GM13977 (cell line): ENCODE measurements around the gene IZUMO1.

ENCODE experiments used
- DNase-seq: peaks from one replicate; pipeline ENCODE4 v3.0.0; 2012; ENCODE audit warnings: low spot score
- in situ Hi-C: fragments of 300-500 bp; cut with MboI; formaldehyde crosslinking; loops from one replicate; pipeline ENCODE4 v1.12.0; 2022; ENCODE audit warnings: low sequenced_read_pairs, low pct_unique_long_range_greater_than_20kb, mixed read lengths, inconsistent platforms; ENCODE audit not compliant: unreplicated experiment
- TF ChIP-seq, protein P1 (sequence below): IDR thresholded peaks from 2 replicates; pipeline ENCODE4 v1.5.1; 2012; ENCODE audit warnings: mild to moderate bottlenecking, control low read depth; ENCODE audit not compliant: insufficient read depth; ENCODE audit errors: extremely low read depth, missing control alignments

Gene IZUMO1

DNA sequence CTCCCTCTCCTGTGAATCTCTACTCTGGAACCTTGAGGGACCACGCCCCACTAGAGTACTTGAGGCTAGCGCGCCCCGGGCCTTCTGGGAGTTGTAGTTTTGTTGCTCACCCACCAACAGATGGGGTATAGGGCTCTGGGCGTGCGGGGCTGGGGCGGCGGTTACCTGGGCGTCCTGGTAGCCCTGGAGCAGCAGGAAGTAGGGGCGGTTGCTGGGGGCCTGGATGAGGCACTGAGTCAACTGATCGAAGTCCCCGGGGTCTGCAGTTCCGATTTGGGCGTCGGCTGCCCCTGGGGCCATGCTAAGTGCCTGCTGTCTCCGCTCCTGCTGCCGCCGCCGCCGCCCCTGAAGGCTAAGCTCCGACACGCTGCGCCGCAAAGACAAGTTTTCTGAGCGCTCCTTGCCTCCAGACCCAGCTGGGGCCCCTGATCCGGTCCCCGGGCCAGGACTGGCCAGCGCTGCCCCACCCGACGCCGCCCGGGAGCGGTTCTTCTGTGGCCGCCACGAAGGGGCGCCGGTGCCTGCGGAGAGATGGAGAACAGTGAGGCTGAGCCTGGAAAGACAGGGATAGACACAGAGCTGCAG, 11.6 kb downstream of the IZUMO1 start:
- TF ChIP-seq, protein P1, sequence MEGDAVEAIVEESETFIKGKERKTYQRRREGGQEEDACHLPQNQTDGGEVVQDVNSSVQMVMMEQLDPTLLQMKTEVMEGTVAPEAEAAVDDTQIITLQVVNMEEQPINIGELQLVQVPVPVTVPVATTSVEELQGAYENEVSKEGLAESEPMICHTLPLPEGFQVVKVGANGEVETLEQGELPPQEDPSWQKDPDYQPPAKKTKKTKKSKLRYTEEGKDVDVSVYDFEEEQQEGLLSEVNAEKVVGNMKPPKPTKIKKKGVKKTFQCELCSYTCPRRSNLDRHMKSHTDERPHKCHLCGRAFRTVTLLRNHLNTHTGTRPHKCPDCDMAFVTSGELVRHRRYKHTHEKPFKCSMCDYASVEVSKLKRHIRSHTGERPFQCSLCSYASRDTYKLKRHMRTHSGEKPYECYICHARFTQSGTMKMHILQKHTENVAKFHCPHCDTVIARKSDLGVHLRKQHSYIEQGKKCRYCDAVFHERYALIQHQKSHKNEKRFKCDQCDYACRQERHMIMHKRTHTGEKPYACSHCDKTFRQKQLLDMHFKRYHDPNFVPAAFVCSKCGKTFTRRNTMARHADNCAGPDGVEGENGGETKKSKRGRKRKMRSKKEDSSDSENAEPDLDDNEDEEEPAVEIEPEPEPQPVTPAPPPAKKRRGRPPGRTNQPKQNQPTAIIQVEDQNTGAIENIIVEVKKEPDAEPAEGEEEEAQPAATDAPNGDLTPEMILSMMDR: no peak
- DNase-seq: no peak
- in situ Hi-C loops: no loop called here

DNA sequence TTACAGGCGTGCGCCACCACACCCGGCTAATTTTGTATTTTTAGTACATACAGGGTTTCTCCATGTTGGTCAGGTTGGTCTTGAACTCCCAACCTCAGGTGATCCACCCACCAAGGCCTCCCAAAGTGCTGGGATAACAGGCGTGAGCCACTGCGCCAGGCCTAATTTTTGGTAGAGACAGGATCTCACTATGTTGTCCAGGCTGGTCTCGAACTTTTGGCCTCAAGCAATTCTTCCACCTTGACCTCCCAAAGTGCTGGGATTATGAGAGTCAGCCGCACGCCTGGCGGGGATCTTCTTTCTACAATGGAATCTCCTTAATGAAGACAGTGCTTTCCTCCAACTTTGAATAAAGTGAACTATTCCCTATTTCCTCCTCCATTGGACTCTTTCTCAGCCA, 12.1 kb downstream of the IZUMO1 start:
- in situ Hi-C loops: no loop called here
- TF ChIP-seq, protein P1: no peak
- no peak for DNase-seq

DNA sequence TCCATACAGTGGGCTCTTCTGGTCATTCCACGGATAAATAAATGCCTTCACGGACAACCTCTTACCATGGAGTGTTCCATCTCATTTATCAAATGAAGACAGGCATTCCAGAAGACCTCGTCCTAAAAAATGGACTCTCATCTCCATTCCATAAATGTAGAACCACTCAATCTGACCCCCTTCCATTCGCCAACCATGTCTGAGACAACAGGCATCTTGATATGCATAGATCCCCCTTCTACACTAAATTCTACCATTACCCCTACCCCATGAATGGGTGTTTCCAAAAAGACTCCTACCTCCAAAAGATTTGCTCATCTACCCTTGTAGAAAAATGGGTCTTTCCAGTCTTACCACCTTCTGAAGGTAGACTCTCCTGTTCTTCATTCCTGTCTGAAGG, 15.3 kb downstream of the IZUMO1 start:
- DNase-seq: no peak
- in situ Hi-C loops: no loop called here
- TF ChIP-seq, protein P1: no peak

DNA sequence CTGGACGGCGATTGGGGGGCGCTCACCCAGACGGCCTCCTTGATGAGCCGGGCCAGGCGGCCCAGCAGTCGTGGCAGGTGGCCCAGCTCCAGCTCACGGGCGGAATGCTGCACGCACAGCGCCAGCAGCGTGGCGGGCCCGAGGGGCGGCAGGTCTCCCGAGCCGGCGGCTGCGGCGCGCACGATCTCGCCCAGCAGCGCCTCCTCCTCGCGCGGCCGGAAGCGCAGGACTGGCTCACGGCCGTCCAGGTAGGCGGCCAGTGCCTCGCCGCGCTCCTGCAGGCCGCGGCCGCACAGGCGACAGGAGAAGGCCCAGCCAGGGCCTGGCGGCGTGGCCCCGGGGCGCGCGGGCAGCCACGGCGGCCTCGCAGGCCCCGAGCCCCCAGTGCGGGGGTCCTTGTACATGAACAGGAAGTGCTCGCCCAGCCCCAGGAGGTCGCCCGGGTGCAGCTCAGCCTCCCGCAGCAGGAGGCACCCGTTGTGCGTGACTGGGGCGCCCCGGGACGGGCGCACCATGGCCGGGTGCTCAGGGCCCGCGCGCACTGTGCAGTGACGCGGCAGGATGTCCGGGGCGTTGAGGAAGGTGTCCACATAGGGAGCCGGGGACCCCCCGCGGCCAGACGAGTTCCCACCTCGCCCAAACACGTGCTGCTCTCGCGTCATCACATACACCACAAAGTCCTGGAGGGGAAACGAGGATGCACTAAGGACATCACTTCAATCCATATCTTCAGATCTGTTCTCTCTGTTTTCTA, 17.6 kb downstream of the IZUMO1 start:
- DNase-seq: no peak
- TF ChIP-seq, protein P1: no peak
- in situ Hi-C loops: no loop called here

DNA sequence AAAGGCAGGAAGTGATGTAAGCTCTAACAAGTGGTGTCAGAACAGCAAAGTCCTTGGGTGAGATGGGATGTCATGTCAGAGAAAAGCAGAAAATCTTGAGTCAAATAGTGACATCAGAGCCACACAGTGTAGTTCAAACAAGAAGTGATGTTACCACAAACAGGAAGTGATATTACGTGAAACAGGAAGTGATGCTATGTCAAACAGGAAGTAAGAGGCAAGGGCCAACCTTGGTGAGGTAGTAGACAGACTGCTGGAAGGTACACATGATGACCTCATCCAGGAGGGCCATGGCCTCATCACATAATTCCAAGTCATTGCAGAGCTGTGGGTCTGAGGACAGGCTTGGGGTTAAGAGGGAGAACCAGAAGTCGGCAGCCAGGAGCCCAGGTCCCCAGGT, 20.2 kb downstream of the IZUMO1 start:
- no peak for DNase-seq
- in situ Hi-C loops: no loop called here
- TF ChIP-seq, protein P1: no peak

DNA sequence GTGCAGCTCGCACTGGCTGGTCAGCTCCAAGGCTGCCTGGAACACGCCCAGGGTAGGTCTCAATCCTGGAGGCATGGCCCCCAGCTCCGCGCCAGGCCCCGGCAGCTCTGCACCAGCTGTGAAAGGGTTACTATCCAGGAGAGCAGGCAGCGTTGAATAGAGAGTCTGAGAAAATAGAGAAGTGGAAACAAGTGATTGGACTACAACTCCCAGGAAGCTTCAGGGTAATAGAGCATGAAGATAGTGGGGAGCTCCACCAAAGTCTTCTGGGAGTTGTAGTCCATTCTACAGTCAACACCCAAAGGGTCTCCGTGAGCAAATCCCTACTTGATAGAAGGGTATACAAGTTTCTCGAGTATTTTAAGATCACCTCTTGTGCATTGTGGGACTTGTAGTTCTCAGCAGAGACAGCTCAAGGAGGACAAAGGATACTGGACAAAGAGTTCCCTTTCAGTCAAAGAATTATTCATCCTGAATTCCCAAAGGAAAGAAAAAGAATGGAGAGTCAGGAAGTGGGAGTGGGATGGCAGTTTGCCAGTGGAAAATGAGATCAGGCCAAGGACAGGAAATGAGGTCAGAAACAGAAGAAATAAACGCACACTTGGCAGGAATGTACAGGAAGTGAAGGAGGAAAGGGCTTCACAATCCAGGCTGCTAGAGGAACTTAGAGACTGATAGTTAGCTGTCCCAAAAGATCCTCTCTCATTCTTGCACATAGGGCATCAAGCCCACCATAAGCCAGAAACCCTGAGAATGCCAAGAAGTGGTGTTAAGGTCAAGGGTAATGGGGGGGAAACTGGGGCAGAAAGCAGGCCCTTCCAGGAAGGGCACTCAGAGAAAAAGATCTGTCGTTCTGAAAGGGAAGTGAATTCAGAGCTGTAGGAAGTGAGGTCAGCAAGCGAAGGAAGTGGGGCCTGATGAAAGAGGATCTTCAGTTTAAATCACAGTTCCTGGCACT, 21.6 kb downstream of the IZUMO1 start:
- in situ Hi-C loops: no loop called here
- TF ChIP-seq, protein P1: no peak
- peak; percentile 82 for DNase-seq
